Glutamatergic neuron (in vitro differentiated cells): ENCODE measurements around the gene TRIM29. TPM values are rescaled to one million over a fixed set of nuclear protein-coding genes. Genes with fewer than 3 reads are reported as not detected.
A peak's percentile ranks its signal among the peaks of the same experiment; 100 is the strongest.

Experiments used
- DNase-seq: peaks from one replicate; pipeline ENCODE4 v3.0.0; 2022
- H3K27ac Mint-ChIP-seq: one replicate; pipeline ENCODE4 v1.8.0; 2020; ENCODE audit warnings: mild to moderate bottlenecking, mixed read lengths, inconsistent platforms; ENCODE audit not compliant: unreplicated experiment
- H3K27me3 Mint-ChIP-seq: one replicate; pipeline ENCODE4 v1.8.0; 2020; ENCODE audit warnings: mild to moderate bottlenecking, moderate library complexity, mixed read lengths, inconsistent platforms; ENCODE audit not compliant: unreplicated experiment
- H3K36me3 Mint-ChIP-seq: one replicate; pipeline ENCODE4 v1.8.0; 2020; ENCODE audit warnings: mild to moderate bottlenecking, mixed read lengths, inconsistent platforms; ENCODE audit not compliant: unreplicated experiment
- H3K4me1 Mint-ChIP-seq: one replicate; pipeline ENCODE4 v1.8.0; 2020; ENCODE audit warnings: mild to moderate bottlenecking, low read depth, mixed read lengths, inconsistent platforms; ENCODE audit not compliant: unreplicated experiment
- H3K4me3 Mint-ChIP-seq: one replicate; pipeline ENCODE4 v1.8.0; 2020; ENCODE audit warnings: mild to moderate bottlenecking, mixed read lengths, inconsistent platforms; ENCODE audit not compliant: unreplicated experiment
- H3K9me3 Mint-ChIP-seq: one replicate; pipeline ENCODE4 v1.8.0; 2020; ENCODE audit warnings: mild to moderate bottlenecking, moderate library complexity, mixed read lengths, inconsistent platforms; ENCODE audit not compliant: unreplicated experiment
- total RNA-seq: library from RNA; stranded (reverse); fragmentation: NEBNext Ultra II Directional; extraction: Animal tissue kit (Norgen Biotek cat#: 25700); gene quantifications from one replicate; pipeline ENCODE4 v1.2.1, GENCODE V29; 2021; ENCODE audit not compliant: unreplicated experiment
- TF ChIP-seq, protein P1 (sequence below): fragments of 200-600 bp; sonication (generic); IDR thresholded peaks from one replicate; pipeline ENCODE4 v1.5.0; 2021; ENCODE audit not compliant: partially characterized antibody, unreplicated experiment

The TRIM29 gene
- total RNA-seq, 1 donor from 2014 or later = not detected

DNA sequence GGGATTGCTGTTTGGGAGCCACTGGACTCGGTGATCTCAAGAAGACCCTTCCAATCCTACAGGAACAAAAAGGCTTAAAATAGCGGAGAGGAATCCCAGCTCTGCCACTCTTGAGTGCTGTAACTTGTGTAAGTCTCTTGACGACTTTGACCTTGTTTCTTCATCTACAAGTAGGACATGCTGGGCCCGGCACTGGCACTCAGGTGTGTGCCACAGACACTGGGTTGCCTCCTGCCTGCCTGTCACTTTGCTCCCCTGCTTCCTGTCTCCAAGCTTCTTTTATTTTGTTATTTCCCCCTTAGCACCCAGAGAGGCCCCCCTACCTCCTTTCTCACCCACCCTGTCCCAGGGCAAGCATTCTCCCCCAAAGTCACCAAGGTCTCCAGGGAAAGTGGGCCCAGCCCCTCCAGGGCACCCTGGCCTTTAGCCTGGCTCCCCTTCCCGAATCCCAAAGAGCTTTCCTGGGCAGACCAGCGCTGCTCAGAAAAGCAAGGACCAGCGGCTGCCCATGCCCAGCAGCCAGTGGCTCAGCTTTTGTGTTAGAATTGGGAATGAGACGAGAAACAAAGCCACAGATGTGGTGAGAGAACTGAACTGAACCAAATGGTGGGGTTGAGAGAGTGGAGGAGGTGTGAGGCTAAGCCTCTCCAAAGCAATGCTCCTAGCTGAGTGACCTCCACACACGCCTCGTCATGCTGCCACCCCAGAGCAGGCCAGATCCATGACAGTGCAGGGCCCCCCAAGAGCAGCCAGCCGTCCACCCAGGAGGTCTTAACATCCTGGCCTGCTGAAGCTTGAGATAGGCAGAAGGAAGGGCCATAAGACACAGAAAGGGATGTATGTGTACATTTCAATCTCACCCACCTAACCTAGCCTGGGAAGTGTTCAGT is 4.5 kb downstream of the TRIM29 start:
- Mint-ChIP-seq H3K27ac (no peak overlapping the region), H3K36me3 (peaks cover 6% of the 10 kb centered on the region), H3K9me3 (peaks cover 10% of the 10 kb centered on the region), H3K4me1 (no peaks in the 10 kb centered on the region), H3K4me3 (no peak overlapping the region), H3K27me3 (peaks cover 17% of the 10 kb centered on the region)
- TF ChIP-seq, protein P1, sequence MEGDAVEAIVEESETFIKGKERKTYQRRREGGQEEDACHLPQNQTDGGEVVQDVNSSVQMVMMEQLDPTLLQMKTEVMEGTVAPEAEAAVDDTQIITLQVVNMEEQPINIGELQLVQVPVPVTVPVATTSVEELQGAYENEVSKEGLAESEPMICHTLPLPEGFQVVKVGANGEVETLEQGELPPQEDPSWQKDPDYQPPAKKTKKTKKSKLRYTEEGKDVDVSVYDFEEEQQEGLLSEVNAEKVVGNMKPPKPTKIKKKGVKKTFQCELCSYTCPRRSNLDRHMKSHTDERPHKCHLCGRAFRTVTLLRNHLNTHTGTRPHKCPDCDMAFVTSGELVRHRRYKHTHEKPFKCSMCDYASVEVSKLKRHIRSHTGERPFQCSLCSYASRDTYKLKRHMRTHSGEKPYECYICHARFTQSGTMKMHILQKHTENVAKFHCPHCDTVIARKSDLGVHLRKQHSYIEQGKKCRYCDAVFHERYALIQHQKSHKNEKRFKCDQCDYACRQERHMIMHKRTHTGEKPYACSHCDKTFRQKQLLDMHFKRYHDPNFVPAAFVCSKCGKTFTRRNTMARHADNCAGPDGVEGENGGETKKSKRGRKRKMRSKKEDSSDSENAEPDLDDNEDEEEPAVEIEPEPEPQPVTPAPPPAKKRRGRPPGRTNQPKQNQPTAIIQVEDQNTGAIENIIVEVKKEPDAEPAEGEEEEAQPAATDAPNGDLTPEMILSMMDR = no peak
- peak; percentile 6 for DNase-seq

DNA sequence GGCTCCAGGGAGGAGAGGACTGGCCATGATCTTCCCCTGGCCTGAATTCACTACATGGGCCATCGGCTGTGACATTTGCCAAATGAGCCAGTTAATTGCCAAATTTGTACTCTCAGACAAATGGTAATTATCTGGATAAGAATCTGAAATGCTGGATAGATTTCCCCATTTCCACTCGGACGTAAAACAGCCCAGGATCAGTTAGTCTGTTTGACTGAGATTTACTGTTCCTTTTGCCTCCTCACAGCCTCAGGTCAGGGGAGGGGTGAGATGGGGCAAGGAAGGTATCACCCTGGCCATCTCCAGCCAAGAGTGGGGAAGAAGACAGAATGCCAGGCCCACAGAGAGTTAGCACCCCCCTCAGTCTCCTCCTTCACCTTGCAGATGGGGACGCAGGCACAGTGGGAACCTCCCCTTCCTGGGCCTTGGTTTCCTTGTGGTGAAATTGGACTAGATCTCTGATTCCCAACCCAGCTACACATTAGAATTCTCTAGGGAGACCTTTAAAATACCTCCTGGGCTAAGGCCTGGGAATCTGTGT is 5.2 kb downstream of the TRIM29 start:
- H3K27ac Mint-ChIP-seq = no peak overlapping the region
- no peaks in the 10 kb centered on the region for H3K4me1 Mint-ChIP-seq
- H3K4me3 Mint-ChIP-seq = no peak overlapping the region
- H3K9me3 Mint-ChIP-seq = peaks cover 10% of the 10 kb centered on the region
- TF ChIP-seq, protein P1 = no peak
- H3K36me3 Mint-ChIP-seq = peaks cover 6% of the 10 kb centered on the region
- DNase-seq = no peak
- peaks cover 23% of the 10 kb centered on the region for H3K27me3 Mint-ChIP-seq

DNA sequence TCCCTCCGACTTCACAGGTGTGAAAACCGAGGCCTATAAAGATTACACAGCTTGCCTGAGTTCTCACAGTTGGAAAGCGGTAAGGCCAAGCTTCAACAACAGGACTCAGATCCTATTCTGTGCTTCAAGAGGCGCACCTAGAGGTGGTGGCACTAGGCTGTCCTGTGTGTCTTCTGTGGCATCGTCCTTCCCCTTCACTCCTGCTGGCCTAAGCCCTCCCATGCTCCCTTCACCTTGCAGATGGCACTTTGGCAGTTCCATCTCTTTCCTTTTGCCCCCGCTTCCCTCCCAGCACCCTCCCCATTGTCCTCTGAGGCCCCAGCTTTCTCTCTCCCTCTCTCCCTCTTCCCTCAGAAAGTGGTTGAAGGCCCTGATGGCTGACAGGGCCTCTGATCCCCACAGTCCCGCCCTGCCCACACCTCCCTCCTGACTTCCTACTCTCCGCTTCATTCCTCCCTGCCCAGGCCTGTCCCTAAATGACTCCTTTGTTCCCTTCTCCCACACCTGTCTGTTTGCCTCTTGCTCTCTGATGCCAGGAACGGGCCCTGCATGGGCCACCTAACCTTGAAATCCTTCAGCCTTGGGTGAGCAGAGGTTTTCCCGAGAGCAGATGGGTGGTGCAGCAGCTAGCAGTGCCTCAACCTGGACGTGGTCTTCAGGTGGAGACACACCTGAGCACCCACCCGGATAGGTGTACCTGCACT is 5.8 kb downstream of the TRIM29 start:
- Mint-ChIP-seq H3K27ac (no peak overlapping the region), H3K4me1 (no peaks in the 10 kb centered on the region), H3K27me3 (peaks cover 24% of the 10 kb centered on the region), H3K4me3 (no peak overlapping the region), H3K36me3 (peaks cover 6% of the 10 kb centered on the region), H3K9me3 (peaks cover 10% of the 10 kb centered on the region)
- peak; percentile 7 for DNase-seq
- TF ChIP-seq, protein P1 = no peak

DNA sequence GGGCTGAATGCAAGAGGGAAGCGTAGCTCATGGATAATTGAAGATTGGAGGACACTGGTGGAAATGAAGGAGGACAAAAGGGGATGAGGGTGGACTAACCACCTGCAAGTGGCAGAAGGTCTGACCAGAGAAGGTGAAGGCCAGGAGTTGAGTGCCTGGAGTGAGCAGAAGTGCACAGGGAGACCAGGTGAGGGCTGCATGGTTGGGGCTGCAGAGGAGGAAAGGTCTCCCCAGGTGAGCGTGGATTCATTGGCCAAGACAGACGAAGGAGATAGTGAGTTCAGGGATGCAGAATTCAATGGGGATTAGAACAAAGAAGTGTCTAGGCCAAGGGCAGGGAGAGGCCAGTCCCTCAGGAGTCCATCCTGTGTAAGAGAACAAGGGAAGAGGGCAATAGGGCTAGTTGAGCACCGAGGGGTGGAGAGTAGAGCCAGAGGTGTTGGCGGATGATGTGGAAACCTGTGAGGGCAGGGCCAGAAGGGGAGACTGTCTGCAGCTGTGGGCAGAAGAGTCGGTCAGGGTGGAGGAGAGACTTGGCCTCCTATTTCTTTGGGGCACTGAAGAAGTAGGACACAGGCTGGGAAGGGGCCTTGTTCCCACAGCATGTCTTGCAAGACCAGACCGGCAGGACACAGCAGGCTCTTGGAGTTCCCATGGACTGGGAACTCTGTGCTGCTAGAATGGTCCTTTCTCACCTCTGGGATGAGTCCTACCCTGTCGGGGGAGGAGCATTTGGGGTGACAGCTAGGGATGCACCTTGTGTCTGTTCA is 6.7 kb downstream of the TRIM29 start:
- Mint-ChIP-seq H3K27me3 (peaks cover 24% of the 10 kb centered on the region), H3K4me3 (no peak overlapping the region), H3K4me1 (no peaks in the 10 kb centered on the region), H3K27ac (no peak overlapping the region), H3K9me3 (peaks cover 10% of the 10 kb centered on the region), H3K36me3 (peaks cover 6% of the 10 kb centered on the region)
- TF ChIP-seq, protein P1 = no peak
- peak; percentile 4 for DNase-seq
